GM08714 (cell line): ENCODE results near the gene PRXL2A.

Source experiments
- H3K4me3 ChIP-seq: fragments of 200-500 bp; sonication (Bioruptor generic); 2 replicates; pipeline ENCODE4 v1.5.1; 2014; ENCODE audit warnings: mild to moderate bottlenecking, low read length, inconsistent platforms
- ZNF274 ChIP-seq: IDR thresholded peaks from 2 replicates; pipeline ENCODE4 v1.6.1; 2012; ENCODE audit warnings: mild to moderate bottlenecking, low read depth, low read length

Gene PRXL2A

GRCh38 chr10:80464557-80465450 is 56.5 kb downstream of the PRXL2A start:
- no peak overlapping the region for H3K4me3 ChIP-seq
- TF ChIP-seq ZNF274, result no peak

- no peak for TF ChIP-seq ZNF274
- no peak overlapping the region for H3K4me3 ChIP-seq
Observed at GRCh38 chr10:80465451-80465835, 57.1 kb downstream of the PRXL2A start.

- no peak overlapping the region for H3K4me3 ChIP-seq
- TF ChIP-seq ZNF274, result no peak
Observed at GRCh38 chr10:80465839-80466590, 57.7 kb downstream of the PRXL2A start.

- TF ChIP-seq ZNF274, result no peak
- H3K4me3 ChIP-seq, result no peak overlapping the region
Observed at GRCh38 chr10:80466724-80467326, 58.5 kb downstream of the PRXL2A start.

- H3K4me3 ChIP-seq, result no peak overlapping the region
- TF ChIP-seq ZNF274, result no peak
Observed at GRCh38 chr10:80468002-80468401, 59.7 kb downstream of the PRXL2A start.

- no peak overlapping the region for H3K4me3 ChIP-seq
- TF ChIP-seq ZNF274, result no peak
Observed at GRCh38 chr10:80468806-80469421, 60.6 kb downstream of the PRXL2A start.

- TF ChIP-seq ZNF274, result no peak
- no peak overlapping the region for H3K4me3 ChIP-seq
Observed at GRCh38 chr10:80470266-80470665, 61.9 kb downstream of the PRXL2A start.

GRCh38 chr10:80471001-80471400 is 62.6 kb downstream of the PRXL2A start:
- H3K4me3 ChIP-seq, result no peak overlapping the region
- TF ChIP-seq ZNF274, result no peak

GRCh38 chr10:80471715-80472233 is 63.4 kb downstream of the PRXL2A start:
- no peak for TF ChIP-seq ZNF274
- H3K4me3 ChIP-seq, result no peak overlapping the region

- no peak for TF ChIP-seq ZNF274
- no peak overlapping the region; the same call in 1 of the 2 replicates for H3K4me3 ChIP-seq
Observed at GRCh38 chr10:80472234-80473095, 64.1 kb downstream of the PRXL2A start.

GRCh38 chr10:80473096-80473657 is 64.8 kb downstream of the PRXL2A start:
- no peak overlapping the region; the same call in 1 of the 2 replicates for H3K4me3 ChIP-seq

GRCh38 chr10:80473692-80474596 is 65.6 kb downstream of the PRXL2A start:
- no peak overlapping the region for H3K4me3 ChIP-seq
- no peak for TF ChIP-seq ZNF274

More at GRCh38 chr10:80473096-80473657, 64.8 kb downstream of the PRXL2A start:
- TF ChIP-seq ZNF274, result no peak
